GM19395 (cell line): ENCODE measurements around the gene CLCN7.

Source experiments
- ATAC-seq: cut with Tn5 transposase; IDR thresholded peaks from one replicate; pipeline ENCODE4 v1.9.1; 2021; ENCODE audit warnings: mild to moderate bottlenecking, moderate library complexity; ENCODE audit not compliant: unreplicated experiment

The CLCN7 gene

DNA sequence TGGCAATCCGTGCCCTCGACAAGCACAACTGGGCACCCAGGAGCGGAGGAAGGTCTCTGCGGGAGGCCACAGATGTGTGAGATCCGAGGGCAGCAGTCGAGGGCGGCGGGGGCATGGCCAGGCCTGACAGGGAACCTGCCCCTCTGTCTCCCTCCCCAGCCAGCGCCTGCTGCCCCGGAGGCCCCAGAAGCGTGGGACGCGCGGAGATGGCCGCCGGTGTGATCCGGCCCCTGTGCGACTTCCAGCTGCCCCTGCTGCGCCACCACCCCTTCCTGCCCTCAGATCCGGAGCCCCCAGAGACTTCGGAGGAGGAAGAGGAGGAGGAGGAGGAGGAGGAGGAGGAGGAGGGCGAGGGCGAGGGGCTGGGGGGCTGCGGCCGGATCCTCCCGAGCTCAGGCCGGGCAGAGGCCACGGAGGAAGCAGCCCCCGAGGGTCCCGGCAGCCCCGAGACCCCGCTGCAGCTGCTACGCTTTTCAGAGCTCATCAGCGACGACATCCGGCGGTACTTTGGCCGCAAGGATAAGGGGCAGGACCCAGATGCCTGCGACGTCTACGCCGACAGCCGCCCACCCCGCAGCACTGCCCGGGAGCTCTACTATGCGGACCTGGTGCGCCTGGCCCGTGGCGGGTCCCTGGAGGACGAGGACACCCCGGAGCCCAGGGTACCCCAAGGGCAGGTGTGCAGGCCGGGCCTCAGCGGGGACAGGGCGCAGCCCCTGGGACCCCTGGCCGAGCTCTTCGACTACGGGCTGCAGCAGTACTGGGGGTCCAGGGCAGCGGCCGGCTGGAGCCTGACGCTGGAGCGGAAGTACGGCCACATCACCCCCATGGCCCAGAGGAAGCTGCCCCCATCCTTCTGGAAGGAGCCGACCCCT, 42.2 kb downstream of the CLCN7 start:
- ATAC-seq, result no peak

DNA sequence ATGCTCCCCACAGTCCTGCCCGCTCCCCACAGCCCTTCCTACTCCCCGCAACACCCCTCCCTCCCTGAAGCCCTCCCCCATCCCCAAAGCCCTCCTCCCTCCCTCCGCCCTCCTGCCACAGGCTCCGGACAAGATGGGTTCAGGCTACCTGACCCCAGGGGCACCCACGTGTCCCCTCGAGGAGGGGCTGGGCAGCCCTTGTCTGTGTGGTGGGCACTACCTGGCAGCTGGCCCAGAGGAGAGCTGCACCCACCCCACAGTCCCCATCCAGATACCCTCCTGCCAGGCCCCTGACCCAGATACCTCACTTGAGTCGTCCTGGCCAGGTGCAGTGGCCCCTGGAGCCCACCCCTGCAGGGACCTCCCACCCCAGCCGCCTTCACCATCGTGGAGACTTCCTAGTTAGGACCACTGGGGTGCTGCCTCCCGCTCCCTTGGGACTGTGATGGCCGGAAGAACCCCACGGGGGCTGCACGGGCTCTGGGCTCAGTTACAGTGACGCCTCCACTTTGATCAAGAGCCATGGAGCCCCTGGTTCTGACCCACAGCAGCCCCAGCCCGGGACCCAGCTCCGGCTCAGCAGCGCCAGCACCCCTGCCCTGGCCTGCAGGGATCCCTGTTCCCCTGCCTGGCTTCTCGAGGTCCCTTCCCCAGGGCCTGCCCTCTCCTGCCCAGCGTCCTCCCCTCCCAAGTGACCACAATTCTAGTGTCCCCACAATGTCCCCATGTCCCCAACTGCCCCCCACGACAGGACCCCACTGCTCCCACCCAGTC, 43.1 kb downstream of the CLCN7 start:
- ATAC-seq, result no peak

DNA sequence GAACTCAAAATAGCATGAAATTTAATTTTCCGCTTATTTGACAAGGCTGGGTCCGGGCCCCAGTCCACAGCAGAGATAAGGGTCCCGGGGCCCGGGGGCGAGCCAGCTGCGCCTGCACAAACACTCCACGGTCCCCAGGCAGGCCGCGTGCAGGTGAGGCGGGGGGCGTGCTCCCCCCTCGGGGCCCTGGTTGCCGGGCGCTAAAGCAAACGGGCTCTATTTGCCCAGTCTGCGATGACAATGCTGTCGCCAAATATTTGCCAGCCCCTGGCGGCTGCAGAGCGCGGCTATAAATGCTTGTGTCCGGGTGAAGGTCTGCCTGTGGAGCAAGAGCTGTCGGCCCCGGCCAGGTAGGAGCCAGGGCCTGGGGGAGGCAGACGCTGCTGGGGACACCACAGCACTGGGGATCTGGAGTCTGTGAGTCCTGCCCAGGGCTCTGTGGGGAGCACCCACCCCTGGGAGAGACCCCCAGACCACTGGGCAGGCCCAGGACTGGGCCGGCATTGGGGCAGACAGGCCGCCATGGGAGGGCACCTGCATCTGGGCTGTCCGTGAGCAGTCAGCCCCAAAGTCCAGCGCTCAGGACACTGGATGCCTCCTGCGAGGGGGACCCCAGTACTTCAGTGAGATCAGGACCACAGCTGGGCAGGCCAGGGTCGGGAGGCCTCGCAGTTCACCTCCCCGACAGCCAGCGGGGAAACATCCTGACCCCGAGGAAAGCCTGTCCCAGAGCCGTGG, 43.9 kb downstream of the CLCN7 start, which contains the start of gene PERCC1:
TSS of gene PERCC1 (plus strand) at position 320 of the 738 bp plus-strand sequence. CDS start 1,516 bp downstream, outside the sequence.
- no peak for ATAC-seq

DNA sequence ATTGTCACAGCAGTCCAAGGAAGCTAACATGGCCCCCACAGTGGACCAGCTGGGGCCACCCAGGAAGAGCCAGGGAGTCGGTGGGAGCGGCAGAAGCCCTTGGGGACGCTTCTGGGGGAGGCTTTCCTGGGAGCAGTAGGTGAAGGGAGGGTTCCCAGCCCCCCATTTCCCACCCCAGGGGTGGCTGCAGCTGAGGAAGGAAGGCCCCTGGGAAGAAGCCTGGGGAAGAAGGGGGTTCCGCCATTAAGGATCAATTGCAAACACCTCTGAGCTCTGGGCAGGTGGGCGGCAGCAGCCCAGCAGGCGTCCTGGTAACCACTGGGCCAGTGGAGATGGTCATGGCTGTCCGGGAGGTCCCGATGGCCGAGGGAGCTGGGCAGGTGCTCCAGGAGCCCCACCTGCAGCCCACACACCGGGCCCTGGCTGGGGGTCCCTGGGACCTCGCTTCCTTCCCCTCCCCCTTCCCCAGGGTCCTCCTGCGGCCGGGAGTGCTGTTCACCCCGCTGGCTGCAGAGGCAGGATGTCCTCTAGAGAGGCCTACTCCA, 44.5 kb downstream of the CLCN7 start:
- no peak for ATAC-seq

DNA sequence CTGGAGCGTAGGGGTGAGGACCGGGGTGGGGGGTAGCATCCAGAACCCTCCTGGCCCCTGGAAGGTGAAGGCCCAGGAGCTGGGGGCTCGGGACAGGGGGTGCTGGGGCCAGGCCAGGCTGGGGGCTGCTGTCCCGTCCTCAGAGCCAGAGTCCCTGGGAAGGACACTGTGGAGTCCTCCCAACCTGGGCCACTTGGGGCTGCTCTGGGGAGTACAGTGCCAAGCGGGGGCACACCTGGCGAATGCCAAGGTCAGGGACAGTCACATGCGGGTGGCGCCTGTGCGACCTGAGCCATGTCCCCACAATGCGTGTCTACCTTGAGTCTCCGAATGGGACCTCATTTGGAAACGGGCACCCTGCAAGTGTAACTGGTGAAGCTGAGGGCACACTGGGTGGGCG, 45.2 kb downstream of the CLCN7 start:
- no peak for ATAC-seq

DNA sequence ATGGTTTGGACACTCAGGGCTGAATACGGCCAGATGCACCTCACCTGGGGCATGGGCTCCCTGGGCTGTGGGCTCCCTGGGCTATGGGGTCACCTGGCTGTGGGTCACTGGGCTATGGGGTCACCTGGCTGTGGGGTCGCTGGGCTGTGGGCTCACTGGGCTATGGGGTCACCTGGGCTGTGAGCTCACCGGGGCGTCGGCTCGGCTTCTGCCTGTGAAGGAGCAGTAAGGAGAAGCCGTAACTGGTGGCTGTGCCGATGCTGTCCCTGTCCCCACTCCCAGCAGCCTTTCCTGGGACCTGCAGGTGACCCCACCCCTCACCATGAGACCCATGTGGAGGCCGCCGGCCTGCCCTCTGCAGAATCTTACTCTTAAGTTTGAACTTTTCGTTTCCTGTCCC, 45.8 kb downstream of the CLCN7 start:
- no peak for ATAC-seq

DNA sequence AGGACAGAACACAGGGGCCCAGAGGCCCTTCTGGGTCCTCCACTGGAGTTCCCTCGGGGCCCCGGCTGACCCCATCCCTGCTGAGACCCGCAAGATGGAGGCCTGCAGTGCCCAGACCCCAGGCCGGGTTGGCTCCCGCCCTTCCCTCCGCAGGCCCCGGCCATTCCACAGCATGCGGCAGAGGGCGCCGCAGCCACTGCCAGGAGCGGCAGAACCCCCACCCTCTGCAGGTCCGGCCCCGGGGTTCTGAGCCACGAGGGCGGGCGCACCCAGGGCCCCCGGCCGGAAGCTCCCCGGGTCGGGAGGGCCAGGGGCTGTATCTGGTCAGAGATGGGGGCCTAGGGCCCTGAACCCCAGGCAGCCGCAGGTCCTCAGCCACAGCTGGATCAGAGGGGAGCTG, 46.3 kb downstream of the CLCN7 start:
- no peak for ATAC-seq

DNA sequence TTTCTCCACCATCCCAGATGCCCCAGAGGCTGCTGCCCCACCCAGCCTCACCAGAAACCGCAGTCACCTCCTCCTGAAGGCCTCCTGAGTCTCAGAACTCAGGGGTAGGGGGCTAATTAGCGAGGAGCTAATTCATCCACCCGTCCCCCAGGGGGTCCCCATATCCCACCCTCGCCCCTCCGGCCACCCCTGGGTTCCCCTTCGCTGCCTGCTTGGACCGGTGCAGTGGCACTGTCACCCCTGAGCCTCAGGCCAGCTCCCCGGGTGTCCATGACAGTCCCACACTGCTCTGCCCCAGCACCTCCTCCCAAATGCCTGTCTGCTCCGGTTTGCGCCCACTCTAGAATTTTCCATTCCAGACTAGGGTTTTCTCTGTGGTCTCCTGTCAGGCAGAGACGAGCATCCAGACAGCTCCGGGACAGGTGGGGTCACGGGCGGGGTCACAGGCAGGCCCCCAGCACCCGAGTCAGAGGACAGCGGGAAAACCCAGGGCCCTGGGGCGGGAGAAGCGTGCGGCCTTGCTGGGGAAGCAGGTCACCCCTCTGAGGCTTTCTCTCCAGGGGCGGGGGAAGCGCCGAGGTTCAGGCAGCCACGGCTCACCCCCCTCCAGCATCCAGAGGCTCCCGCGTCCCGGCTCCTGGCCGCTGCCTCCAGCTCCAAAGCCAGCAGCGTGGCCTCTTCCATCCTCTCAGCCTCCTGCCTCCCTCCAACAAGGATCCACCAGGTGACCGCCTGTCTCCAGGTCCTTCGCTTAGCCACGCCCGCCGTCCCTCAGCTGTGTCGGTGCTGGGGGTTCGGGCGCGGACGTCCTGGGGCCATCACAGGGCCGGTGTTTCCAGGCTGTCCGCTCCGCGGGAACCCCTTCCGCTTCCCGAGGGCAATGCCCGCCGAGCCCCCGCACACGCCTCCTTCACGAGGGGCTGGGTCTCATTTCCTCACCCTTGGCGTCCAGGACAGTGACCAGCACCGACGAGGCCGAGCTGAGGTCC, 47.1 kb downstream of the CLCN7 start:
- no peak for ATAC-seq

DNA sequence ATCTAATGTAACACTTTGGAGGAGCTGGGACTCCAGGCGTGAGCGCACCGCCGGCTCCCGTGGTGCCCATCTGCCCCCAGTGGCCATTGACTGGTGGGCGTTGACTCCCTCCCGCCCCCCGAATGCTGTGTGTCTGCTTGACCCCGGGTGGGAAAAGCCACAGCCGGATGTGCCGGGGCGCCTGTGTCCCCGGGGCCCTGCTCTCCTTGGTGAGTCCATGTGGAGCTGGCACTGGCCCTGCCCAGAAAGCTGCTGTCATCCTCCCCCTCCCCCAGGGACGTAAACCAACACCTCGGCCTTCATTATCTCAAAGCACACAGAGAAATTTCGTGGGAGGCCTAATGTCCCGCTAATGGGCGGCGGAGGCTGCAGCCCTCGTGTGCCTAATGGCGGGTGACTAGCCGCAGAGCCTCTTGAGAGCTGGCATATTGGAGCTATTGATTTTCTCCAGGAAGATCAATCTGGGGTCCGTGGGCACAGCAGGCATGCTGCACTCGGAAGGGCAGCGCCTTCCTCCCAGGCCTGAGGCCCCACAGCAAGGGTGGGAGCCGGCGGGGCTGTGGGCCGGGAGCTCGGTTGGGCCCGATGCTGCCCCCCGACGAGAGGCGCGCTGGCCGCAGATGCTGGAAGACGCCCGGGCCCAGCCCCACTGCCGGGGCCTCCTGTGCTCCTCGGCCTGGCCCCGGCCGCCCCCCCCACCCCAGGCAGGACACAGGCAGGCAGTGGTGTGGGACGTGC, 47.9 kb downstream of the CLCN7 start:
- ATAC-seq, result no peak

DNA sequence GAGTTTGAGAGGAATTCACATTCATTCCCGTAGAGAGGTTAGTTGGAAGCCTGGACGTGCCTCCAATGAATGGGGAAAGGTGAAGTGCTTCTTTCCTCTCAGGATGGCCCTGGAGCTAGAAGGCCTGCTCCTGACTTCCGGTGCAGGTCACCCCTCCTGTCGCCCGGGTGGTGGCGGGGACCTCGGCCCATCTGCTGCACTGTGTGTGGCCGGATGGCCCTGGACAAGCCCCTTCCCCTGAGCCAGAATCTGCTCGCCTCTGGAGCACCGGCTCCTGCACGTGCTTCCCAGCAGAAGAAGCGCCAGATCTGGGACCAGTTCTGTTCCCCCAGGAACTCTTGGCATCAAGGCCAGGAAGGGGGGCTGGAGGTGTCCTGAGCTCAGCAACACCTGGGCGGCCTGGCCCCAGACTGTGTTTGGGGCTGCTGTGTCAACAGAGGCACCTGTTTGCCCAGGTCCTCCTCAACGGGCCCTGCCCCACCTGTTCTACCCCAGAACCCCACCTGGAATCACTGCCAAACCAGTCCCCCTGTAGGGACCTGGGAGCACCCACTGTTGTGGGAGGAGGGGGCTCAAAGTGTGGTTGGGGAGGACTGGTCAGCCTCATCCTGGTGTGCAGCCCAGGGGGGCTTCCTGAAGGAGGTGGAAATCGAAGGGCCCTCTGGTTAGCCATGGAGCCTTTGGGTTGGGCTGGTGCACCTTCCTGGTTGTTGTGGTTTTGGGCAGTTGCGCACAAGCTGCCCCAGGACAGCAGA, 49.0 kb downstream of the CLCN7 start:
- ATAC-seq, result no peak

DNA sequence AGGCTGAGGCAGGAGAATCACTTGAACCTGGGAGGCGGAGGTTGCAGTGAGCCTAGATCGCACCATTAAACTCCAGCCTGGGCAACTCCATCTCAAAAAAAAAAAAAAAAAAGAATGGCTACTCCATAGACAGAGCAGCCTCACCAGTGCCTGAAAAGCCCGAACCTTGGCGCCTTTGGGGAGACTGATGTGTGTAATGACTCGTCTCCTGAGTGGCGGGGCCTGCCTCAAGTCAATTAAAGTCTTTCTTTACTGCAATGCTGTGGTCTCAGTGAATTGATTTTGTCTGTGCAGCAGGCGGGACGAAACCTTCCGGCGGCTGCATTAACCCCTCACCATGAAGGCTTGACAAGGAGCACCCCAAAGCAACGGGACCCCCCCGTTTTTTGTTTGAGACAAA, 50.8 kb downstream of the CLCN7 start:
- no peak for ATAC-seq

DNA sequence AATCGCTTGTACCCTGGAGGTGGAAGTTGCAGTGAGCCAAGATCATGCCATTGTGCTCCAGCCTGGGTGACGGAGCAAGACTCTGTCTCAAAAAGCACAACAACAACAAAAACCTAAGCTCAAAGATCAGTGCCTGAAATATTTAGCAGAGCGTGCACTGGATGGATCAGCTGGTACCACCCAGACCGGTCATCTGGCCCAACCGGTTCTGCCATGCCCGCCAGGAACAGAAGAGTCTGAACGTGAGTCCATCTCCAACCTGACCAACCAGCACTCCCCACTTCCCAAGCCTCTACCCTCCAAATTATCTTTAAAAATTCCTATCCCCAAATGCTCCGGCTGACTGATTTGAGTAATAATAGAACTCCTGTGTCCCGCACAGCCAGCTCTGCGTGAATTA, 52.8 kb downstream of the CLCN7 start:
- ATAC-seq, result no peak

DNA sequence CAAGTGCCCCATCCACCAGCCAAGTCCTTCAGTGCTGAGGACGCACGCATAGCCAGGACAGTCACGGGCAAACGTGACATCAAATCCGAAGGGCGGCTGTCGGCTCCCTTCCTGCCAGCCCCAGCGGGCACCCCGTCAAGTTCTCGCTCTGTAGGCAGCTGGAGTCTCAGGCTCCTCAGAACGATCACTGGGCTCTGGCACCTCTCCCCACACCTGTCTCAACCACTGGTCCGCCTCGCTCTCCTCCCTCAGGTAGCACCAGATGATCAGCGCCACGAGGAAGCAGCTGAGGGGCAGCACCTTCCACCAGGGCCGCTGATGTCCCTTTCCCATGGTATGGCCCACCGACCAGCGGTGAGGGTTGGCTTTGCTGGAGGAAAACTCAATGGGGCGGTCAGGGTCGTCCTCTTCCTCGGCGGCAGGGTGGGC, 54.7 kb downstream of the CLCN7 start:
- peak; percentile 9 for ATAC-seq

DNA sequence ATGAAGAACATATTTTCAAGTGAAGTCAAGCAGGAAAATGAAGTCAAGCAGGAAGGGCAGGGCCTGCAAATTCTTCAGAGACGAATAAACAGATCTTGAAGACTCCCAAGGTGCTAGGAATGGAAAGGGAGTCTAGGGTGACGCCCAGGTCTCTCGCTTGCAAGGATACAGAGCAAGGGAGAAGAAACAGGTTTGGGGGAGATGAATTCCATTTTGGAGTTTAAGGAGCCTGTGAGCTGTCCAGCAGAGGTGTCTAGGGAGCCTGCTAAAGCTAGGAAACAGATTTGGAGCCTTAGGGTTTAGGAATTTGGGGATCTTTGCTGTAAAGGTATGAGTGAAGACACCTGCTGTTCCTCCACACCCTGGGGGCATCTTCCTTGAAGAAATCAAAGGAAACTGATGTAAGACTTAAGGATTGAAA, 58.3 kb downstream of the CLCN7 start:
- no peak for ATAC-seq

DNA sequence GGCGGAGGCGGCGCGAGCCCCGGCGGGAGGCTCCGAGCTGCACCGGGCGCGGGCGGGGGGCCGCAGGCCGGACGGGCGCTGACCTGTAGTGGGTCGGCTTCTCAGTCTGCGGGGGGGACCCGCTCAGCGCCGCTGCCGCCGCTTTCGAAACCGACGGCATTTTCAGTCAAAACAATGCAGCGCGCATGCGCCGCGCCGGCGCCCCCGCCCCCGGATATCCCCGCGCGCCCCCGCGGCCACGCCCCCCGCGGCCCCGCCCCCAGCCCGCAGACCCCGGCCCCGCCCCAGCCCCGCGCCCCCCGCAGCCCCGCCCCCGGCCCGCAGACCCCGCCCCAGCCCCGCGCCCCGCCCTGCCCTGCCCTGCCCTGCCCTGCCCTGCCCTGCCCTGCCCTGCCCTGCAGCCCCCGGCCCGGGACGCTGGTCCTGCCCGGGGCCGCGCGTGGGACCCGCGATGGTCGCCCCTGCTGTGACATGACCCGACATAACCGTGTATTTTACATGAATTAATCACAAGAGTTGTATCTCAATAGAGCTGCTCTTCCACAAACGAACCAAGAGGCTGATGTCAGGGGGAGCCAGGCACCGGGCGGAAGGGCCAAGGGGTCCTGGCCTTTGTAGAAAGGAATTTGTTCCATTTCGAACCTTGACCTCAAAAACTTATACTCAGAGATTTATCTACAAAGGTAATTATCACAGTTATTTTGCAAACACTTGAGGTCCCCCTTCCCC, 60.1 kb downstream of the CLCN7 start, which contains the start of gene UNKL:
TSS of gene UNKL (minus strand) at position 173 of the 729 bp plus-strand sequence. CDS start at position 160, 13 bp downstream.
- ATAC-seq, result peak; percentile 41

DNA sequence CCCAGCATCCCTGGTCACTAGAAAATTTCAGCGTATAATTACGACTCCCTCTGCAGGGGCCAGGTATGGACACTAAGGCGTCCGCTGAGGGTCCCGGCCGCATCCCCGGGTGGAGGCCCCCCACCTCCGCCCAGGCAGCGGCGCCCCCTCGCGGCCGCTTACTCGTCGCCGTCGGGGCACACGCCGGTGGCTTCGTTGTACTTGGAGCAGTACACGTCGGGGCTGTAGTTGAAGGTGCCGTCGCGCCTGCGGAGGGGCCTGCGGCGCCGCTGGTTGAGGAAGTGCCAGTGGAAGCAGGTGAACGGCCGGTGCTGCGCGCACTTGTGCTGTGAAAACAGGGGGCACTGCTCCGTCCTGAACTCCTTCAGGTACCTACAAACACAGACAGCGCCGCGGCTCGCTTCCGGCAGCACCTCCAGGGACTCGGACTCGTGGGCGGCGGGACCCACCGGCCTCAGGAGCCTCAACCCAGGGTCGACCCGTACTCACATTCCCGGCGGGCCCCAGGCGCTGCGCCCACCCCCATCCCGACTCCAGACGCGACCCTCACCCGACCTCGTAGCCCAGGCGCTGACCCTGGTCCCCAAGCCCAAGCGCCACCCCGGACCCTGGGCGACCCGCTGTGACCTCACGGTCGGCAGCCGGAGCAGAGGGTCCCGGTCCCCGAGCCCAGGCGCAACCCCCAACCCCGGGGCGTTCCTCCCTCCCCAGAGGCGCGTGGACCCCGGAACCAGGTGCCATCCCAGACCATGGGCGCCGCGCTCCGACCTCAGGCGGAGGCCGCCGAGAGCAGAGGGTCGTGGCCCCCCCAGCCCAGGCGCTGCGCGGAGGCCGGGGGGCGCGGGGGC, 60.9 kb downstream of the CLCN7 start:
- ATAC-seq, result peak; percentile 41

DNA sequence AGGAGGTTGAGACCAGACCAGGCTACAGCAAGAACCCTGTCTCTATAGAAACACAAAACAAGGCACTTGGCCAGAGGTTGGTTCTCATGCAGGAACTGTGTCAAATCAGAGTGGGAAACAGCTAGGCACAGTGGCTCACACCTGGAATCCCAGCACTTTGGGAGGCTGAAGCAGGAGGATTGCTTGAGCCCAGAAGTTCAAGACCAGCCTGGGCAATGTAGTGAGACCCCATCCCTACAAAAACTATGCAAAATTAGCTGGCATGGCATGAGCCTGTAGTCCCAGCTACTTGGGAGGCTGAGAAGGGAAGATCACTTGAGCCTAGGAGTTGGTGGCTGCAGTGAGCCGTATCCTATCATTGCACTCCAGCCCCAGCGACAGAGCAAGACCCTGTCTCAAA, 62.0 kb downstream of the CLCN7 start:
- ATAC-seq, result no peak
